Colonic mucosa (tissue), 4 donors: Measurements from ENCODE around the gene COLEC11. TPM values are rescaled to one million over a fixed set of nuclear protein-coding genes. Genes with fewer than 3 reads are reported as not detected.

Source experiments
- DNase-seq: peaks from one replicate; pipeline ENCODE4 v3.0.0-alpha.2; 2020
- H3K27ac ChIP-seq: fragments of 200-600 bp; one replicate; pipeline ENCODE4 v1.8.0; 2021
- H3K27me3 ChIP-seq: fragments of 200-600 bp; one replicate; pipeline ENCODE4 v1.8.0; 2021
- H3K36me3 ChIP-seq: fragments of 200-600 bp; one replicate; pipeline ENCODE4 v1.8.0; 2021
- H3K4me1 ChIP-seq: fragments of 200-600 bp; one replicate; pipeline ENCODE4 v1.8.0; 2021; ENCODE audit warnings: mild to moderate bottlenecking
- H3K4me3 ChIP-seq: fragments of 200-600 bp; one replicate; pipeline ENCODE4 v1.8.0; 2021
- H3K9ac ChIP-seq, 2 donors: one replicate each; pipeline ENCODE4 v1.7.0; 2013; ENCODE audit warnings: control low read depth in 2 of 2, low read depth in 2 of 2, low read length in 2 of 2
- H3K9me3 ChIP-seq: fragments of 200-600 bp; one replicate; pipeline ENCODE4 v1.8.0; 2021
- intact Hi-C: fragments of 100-400 bp; cut with DNase I; formaldehyde crosslinking; loops from one replicate; pipeline ENCODE4 v1.14.1; 2022
- total RNA-seq, 2 donors: library from RNA; stranded (reverse); fragmentation: NEBNext Ultra II Directional in 1 of 2; extraction: Animal tissue kit (Norgen Biotek cat#: 25700) in 1 of 2; gene quantifications; one replicate each; pipeline ENCODE4 v1.2.1, GENCODE V29; 2021
- TF ChIP-seq, protein P1 (sequence below): fragments of 200-600 bp; IDR thresholded peaks from one replicate; pipeline ENCODE4 v1.8.0; 2022; ENCODE audit warnings: antibody characterized with exemption, mild to moderate bottlenecking
- donor health status: healthy.
- donor health status: DM: no; HTN: no; CAD: no.
- donor health status: DM: no; HTN: no; CAD: no.

The COLEC11 gene
- total RNA-seq, 2 donors from 2014 or later, result 0.47 to 0.80 TPM

DNA sequence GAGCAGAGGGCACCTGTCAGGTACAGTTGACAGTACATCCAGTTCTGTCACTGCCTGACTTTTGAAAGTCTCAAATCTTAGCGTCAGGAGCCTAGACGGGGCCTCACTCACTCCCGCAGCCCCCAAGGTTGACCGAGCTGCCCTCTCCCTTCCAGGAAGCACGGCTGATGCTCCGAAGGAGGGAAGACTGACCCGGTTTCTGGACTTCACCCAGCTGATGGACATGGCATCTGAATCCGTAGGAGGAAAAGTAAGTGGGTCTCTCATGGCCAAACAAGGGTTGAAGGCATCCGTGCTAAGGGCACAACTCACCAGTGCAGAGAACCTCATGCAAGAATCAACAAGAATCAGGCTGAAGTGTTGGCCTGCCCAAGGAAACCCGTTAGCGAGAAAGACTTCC is 76.0 kb downstream of the COLEC11 start:
- H3K4me3 ChIP-seq, result no peak overlapping the region
- no peaks in the 10 kb centered on the region for H3K9me3 ChIP-seq
- H3K27me3 ChIP-seq, result no peaks in the 10 kb centered on the region
- peak; percentile 8 for DNase-seq
- TF ChIP-seq, protein P1, sequence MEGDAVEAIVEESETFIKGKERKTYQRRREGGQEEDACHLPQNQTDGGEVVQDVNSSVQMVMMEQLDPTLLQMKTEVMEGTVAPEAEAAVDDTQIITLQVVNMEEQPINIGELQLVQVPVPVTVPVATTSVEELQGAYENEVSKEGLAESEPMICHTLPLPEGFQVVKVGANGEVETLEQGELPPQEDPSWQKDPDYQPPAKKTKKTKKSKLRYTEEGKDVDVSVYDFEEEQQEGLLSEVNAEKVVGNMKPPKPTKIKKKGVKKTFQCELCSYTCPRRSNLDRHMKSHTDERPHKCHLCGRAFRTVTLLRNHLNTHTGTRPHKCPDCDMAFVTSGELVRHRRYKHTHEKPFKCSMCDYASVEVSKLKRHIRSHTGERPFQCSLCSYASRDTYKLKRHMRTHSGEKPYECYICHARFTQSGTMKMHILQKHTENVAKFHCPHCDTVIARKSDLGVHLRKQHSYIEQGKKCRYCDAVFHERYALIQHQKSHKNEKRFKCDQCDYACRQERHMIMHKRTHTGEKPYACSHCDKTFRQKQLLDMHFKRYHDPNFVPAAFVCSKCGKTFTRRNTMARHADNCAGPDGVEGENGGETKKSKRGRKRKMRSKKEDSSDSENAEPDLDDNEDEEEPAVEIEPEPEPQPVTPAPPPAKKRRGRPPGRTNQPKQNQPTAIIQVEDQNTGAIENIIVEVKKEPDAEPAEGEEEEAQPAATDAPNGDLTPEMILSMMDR, result no peak
- no peaks in the 10 kb centered on the region for H3K36me3 ChIP-seq
- no peak overlapping the region for H3K27ac ChIP-seq
- intact Hi-C loops, result no loop called here
- H3K9ac ChIP-seq, result no peak overlapping the region
- H3K4me1 ChIP-seq, result no peaks in the 10 kb centered on the region

DNA sequence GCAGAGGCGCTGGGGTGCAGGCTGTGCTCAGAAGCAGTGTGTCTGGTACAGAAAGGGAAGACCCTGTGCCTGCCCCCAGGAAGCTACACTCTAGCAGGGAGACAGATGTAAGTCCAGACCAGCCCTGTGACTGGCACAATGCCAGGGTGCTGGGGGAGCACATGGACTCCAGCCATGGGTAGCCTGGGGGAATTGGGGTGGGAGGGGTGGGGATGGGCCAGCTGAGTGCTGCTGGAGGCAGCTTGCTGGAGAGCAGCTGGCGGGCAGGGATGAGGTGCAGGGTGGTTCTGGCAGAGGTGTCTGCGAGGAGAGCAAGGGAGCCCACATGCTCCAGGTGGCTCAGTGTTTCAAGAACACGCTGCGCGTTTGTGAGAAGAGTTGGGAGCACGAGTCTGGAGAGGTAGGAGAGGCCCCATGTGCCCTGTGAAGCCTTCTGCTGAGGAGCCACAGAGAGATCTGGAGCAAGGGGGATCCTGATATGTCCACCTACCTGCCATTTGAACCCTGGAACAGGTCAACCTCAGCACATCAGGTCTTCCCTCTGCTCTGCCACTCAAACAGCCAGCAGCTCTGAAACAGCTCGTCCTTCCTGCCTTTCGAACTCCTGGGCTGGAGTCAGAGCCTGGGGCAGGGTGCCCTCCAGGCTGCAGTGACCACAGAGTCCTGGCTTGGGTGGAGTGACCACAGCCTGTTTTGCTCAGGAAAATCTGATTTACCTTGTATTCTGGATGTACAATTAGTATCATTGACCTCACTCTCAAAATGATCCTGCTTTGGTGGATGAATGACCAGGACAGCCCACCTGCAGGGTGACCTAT is 78.2 kb downstream of the COLEC11 start:
- Histone ChIP-seq H3K27me3 (no peaks in the 10 kb centered on the region), H3K36me3 (no peaks in the 10 kb centered on the region), H3K9ac (no peak overlapping the region), H3K9me3 (no peaks in the 10 kb centered on the region), H3K4me3 (no peak overlapping the region), H3K4me1 (no peaks in the 10 kb centered on the region), H3K27ac (no peak overlapping the region)
- DNase-seq, result no peak
- intact Hi-C loops, result no loop called here
- TF ChIP-seq, protein P1, result no peak

DNA sequence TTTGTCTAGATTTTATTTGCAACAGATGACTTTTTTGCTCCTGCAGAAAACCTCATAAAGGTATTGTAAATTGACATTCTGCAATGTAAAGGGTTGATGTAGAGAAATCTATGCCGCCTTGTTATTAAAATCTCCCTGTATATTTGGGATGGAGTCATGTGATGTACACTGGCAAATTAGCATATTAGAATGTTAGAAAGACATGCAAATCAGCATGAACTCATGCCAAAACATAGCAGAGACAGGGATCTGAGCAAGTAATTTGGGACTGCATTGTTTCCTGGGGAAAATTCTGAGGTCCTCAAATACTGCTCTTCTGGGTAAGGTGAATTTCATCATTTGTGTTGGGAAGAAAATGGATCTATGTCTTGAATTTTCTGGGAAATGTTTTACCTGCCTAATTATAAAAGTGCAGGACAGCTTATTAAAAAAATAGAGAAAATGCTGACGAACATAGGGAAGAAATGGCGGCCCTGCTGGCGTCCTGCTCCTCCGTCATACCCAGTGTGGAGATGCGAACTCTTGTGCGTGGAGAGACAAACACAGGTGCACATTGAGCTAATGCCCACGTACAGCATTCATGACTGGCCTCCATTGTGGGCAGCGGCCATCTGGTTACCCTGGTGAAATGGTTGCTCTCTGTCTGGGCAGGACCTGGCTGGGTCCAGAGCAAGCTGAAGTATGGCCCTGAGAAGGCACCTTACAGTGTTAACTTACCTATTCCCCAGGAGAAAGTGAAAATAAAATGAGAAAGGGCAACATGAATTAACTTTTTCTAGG is 79.3 kb downstream of the COLEC11 start:
- Histone ChIP-seq H3K4me1 (no peaks in the 10 kb centered on the region), H3K4me3 (no peak overlapping the region), H3K27ac (no peak overlapping the region), H3K36me3 (no peaks in the 10 kb centered on the region), H3K9ac (no peak overlapping the region), H3K27me3 (no peaks in the 10 kb centered on the region), H3K9me3 (no peaks in the 10 kb centered on the region)
- intact Hi-C loops, result no loop called here
- no peak for DNase-seq
- TF ChIP-seq, protein P1, result no peak

DNA sequence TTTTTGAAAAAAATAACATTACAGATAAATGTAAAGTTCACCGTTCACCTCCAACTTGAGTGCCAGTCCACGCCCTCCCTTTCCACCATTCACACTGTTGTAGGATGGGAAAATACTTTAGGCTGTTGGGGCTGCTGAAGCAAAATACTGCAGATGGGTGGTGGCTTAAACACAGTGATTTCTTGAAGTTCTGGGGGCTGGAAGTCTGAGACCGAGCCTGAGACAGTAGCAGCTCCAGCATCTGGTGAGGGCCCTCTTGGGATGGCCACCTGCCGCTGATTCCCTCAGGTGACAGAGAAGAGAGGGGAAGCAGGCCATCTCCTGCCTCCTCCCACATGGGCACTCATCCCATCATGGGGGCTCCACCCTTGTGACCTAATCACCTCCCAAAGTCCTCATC is 80.8 kb downstream of the COLEC11 start:
- DNase-seq, result no peak
- H3K36me3 ChIP-seq, result no peaks in the 10 kb centered on the region
- no peaks in the 10 kb centered on the region for H3K9me3 ChIP-seq

GRCh38 chr2:3677436-3677835 is 82.5 kb downstream of the COLEC11 start:
- intact Hi-C loops, result no loop called here
- Histone ChIP-seq H3K9ac (no peak overlapping the region), H3K27me3 (no peaks in the 10 kb centered on the region), H3K36me3 (no peaks in the 10 kb centered on the region), H3K4me3 (no peak overlapping the region), H3K4me1 (no peaks in the 10 kb centered on the region), H3K9me3 (no peaks in the 10 kb centered on the region), H3K27ac (no peak overlapping the region)
- TF ChIP-seq, protein P1, result no peak
- no peak for DNase-seq

More for the DNA sequence above, 80.8 kb downstream of the COLEC11 start:
- Histone ChIP-seq H3K27ac (no peak overlapping the region), H3K9ac (no peak overlapping the region), H3K27me3 (no peaks in the 10 kb centered on the region), H3K4me3 (no peak overlapping the region), H3K4me1 (no peaks in the 10 kb centered on the region)
- TF ChIP-seq, protein P1, result no peak
- intact Hi-C loops, result no loop called here
